HFFc6 (cell line): Measurements from ENCODE around the gene GPATCH4. TPM values are rescaled to one million over a fixed set of nuclear protein-coding genes. Genes with fewer than 3 reads are reported as not detected.

ENCODE experiments used
- DNase-seq: peaks from one replicate; pipeline ENCODE4 v3.0.0-alpha.2; 2018
- H3K27ac Mint-ChIP-seq: 2 replicates; pipeline ENCODE4 v1.8.0; 2020; ENCODE audit warnings: mild to moderate bottlenecking, mixed read lengths
- H3K27me3 Mint-ChIP-seq: 2 replicates; pipeline ENCODE4 v1.8.0; 2021; ENCODE audit warnings: mild to moderate bottlenecking, moderate library complexity, mixed read lengths; ENCODE audit not compliant: insufficient read depth
- H3K36me3 Mint-ChIP-seq: 2 replicates; pipeline ENCODE4 v1.8.0; 2021; ENCODE audit warnings: low read depth, mixed read lengths
- H3K4me1 Mint-ChIP-seq: 2 replicates; pipeline ENCODE4 v1.8.0; 2020; ENCODE audit warnings: low read depth, mixed read lengths
- H3K4me3 Mint-ChIP-seq: 2 replicates; pipeline ENCODE4 v1.8.0; 2020; ENCODE audit warnings: mild to moderate bottlenecking, moderate library complexity, mixed read lengths
- H3K9me3 Mint-ChIP-seq: 2 replicates; pipeline ENCODE4 v1.8.0; 2020; ENCODE audit warnings: mild to moderate bottlenecking, mixed read lengths
- total RNA-seq, 6 experiments: library from RNA; stranded (reverse); fragmentation: NEBNext Ultra II Directional; extraction: Animal tissue kit (Norgen Biotek cat#: 25700); gene quantifications; 2 replicates in 1 of 6; 3 replicates in 5 of 6; pipeline ENCODE4 v1.2.3, GENCODE V29; 2021
- TF ChIP-seq, protein P1 (sequence below): fragments of 200-600 bp; sonication (generic); IDR thresholded peaks from 2 replicates; pipeline ENCODE4 v1.5.0; 2021; ENCODE audit warnings: antibody characterized with exemption, mild to moderate bottlenecking

The GPATCH4 gene
- total RNA-seq, 6 experiments from 2014 or later: 25.0 to 35.8 (median 32.7) TPM

- H3K4me3 Mint-ChIP-seq: no peak overlapping the region
- no peaks in the 10 kb centered on the region for H3K36me3 Mint-ChIP-seq
- H3K9me3 Mint-ChIP-seq: no peaks in the 10 kb centered on the region
- TF ChIP-seq, protein P1, sequence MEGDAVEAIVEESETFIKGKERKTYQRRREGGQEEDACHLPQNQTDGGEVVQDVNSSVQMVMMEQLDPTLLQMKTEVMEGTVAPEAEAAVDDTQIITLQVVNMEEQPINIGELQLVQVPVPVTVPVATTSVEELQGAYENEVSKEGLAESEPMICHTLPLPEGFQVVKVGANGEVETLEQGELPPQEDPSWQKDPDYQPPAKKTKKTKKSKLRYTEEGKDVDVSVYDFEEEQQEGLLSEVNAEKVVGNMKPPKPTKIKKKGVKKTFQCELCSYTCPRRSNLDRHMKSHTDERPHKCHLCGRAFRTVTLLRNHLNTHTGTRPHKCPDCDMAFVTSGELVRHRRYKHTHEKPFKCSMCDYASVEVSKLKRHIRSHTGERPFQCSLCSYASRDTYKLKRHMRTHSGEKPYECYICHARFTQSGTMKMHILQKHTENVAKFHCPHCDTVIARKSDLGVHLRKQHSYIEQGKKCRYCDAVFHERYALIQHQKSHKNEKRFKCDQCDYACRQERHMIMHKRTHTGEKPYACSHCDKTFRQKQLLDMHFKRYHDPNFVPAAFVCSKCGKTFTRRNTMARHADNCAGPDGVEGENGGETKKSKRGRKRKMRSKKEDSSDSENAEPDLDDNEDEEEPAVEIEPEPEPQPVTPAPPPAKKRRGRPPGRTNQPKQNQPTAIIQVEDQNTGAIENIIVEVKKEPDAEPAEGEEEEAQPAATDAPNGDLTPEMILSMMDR: peak; percentile 61; the same call in 1 of the 2 replicates
- H3K27me3 Mint-ChIP-seq: peaks cover 51% of the 10 kb centered on the region
- H3K27ac Mint-ChIP-seq: no peak overlapping the region
- H3K4me1 Mint-ChIP-seq: peaks cover 6% of the 10 kb centered on the region
- DNase-seq: no peak
Measured at GRCh38 chr1:156626079-156626438, 24.8 kb upstream of the GPATCH4 start.

GRCh38 chr1:156625436-156626078 lies 24.3 kb upstream of the GPATCH4 start:
- Mint-ChIP-seq H3K27ac (no peak overlapping the region), H3K4me3 (peak overlapping the region; percentile 31; the same call in 1 of the 2 replicates), H3K9me3 (no peaks in the 10 kb centered on the region), H3K27me3 (peaks cover 52% of the 10 kb centered on the region), H3K4me1 (peaks cover 6% of the 10 kb centered on the region), H3K36me3 (no peaks in the 10 kb centered on the region)
- DNase-seq: no peak
- TF ChIP-seq, protein P1: peak; percentile 89

DNA sequence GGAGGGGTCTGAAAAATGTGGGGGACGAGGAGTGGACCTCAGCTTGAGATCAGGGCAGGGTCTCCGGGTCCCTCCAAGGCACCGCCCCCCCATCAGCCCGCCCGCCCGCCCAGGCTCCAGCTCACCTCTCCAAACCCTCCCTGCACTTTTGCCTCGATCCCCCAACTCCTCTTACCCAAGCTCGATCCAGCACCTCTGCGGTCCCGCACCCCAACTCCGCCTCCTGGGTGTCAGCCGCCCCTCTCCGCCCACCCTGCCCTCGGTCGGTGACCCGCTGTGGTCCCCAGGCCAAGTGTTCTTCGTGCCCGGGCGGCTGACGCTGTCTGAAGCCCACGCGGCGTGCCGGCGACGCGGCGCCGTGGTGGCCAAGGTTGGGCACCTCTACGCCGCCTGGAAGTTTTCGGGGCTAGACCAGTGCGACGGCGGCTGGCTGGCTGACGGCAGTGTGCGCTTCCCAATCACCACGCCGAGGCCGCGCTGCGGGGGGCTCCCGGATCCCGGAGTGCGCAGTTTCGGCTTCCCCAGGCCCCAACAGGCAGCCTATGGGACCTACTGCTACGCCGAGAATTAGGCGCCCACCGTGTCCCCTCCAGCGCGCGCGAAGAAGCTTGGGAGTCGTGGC lies 23.6 kb upstream of the GPATCH4 start:
- DNase-seq: no peak
- Mint-ChIP-seq H3K4me3 (no peak overlapping the region), H3K36me3 (no peaks in the 10 kb centered on the region), H3K27ac (no peak overlapping the region), H3K9me3 (no peaks in the 10 kb centered on the region), H3K4me1 (peaks cover 6% of the 10 kb centered on the region), H3K27me3 (peaks cover 51% of the 10 kb centered on the region)
- TF ChIP-seq, protein P1: no peak

DNA sequence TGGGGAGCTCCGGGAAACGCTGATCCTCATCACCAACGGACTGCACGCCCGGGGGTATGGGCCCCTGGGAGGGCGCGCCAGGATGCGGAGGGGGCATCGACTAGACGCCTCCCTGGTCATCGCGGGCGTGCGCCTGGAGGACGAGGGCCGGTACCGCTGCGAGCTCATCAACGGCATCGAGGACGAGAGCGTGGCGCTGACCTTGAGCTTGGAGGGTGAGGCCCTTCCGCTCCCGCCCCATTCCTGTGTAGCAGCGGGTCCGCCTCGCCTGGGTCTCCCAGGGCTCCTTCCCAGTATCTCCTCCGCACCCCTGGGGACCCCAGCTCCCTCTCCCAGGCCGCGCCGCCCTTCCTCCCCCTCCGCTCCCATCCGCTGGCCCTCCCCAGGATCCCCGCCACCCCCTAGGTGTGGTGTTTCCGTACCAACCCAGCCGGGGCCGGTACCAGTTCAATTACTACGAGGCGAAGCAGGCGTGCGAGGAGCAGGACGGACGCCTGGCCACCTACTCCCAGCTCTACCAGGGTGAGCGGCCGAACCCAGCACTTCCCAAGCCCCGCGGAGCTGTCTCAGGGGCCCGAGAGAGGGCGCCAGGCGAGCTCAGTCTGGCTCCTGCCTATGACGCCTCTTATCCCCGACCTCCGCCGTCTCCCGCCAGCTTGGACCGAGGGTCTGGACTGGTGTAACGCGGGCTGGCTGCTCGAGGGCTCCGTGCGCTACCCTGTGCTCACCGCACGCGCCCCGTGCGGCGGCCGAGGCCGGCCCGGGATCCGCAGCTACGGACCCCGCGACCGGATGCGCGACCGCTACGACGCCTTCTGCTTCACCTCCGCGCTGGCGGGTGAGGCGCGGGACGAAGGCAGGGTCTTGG lies 22.9 kb upstream of the GPATCH4 start:
- no peaks in the 10 kb centered on the region for H3K36me3 Mint-ChIP-seq
- no peak overlapping the region for H3K27ac Mint-ChIP-seq
- H3K4me1 Mint-ChIP-seq: peaks cover 6% of the 10 kb centered on the region
- TF ChIP-seq, protein P1: peak; percentile 25; the same call in 1 of the 2 replicates
- peaks cover 58% of the 10 kb centered on the region for H3K27me3 Mint-ChIP-seq
- H3K4me3 Mint-ChIP-seq: no peak overlapping the region
- no peak for DNase-seq
- H3K9me3 Mint-ChIP-seq: no peaks in the 10 kb centered on the region

GRCh38 chr1:156622581-156623297 lies 21.5 kb upstream of the GPATCH4 start:
- TF ChIP-seq, protein P1: no peak
- Mint-ChIP-seq H3K9me3 (no peaks in the 10 kb centered on the region), H3K4me1 (peaks cover 6% of the 10 kb centered on the region), H3K4me3 (no peak overlapping the region), H3K27ac (no peak overlapping the region), H3K36me3 (no peaks in the 10 kb centered on the region), H3K27me3 (peaks cover 53% of the 10 kb centered on the region)
- DNase-seq: no peak
